Dedifferentiated amniotic fluid mesenchymal stem cell (primary cell): Measurements from ENCODE around the gene MIA3.
"Not testable (repeated sequence)": the region's sequence is repeated elsewhere in the genome, so short reads cannot be mapped to it uniquely, and the experiment has no call there.

Experiments used
- DNase-seq: peaks from one replicate; pipeline ENCODE4 v3.0.0-alpha.2; 2016; ENCODE audit errors: extremely low spot score

The MIA3 gene

DNA sequence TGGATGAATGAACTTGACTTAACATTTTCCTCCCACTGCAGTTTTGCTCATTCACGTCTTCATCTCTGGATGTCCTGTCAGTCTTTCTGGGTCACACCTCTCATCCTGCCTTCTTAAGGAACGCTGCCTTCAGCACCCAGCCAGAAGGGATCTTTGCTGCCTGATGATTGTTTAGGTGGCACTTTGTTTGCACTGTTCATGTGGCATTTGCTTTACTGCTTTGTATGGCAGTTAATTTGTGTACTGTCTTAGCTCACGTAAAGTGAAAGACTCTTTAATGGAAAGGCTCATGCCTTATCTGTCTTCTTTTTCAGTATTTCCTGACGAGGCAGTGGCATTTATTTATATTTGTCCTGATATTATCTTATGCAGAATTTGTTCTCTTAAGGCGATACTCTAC lies 4.9 kb downstream of the MIA3 start:
- DNase-seq, result no peak

- DNase-seq, result no peak
These were observed 5.6 kb downstream of the MIA3 start for GRCh38 chr1:222623458-222623857.

DNA sequence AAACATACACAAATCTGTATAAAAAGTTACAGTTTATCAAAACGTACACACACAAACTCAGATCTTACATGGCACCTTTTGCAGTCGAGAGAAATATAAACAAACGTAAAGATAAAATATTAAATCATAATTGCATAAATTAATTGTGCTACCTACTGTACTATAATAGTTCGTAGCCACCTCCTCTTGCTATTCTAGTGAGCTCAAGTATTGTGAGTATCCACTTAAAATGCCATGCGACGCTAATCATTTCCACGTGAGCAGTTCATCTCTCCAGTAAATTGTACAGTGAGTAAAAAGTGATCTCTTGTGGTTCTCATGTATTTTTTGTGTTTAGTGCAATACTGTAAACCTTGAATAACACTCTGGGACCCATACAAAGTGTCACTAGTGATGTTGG lies 6.3 kb downstream of the MIA3 start:
- no peak for DNase-seq

DNA sequence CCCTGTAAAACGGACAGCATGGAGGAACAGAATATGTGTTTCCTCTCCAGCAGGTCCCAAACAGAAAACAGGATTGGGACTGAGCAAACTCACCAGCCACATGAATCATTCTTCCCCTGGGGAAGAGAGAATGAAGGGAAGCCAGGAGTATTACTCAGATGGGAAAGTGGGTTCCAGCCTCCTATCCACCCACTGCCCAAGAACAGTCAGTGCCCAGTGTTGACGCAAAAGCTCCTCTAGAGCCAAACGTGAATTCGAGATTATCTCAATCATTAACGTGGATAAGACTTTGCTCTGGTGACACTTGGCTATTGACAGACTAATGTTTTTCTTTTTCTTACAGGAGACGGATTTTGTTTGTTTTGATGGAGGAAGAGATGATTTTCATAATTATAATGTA lies 9.3 kb downstream of the MIA3 start:
- no peak for DNase-seq

- DNase-seq, result no peak
These were observed 12.1 kb downstream of the MIA3 start for GRCh38 chr1:222629921-222630535.

DNA sequence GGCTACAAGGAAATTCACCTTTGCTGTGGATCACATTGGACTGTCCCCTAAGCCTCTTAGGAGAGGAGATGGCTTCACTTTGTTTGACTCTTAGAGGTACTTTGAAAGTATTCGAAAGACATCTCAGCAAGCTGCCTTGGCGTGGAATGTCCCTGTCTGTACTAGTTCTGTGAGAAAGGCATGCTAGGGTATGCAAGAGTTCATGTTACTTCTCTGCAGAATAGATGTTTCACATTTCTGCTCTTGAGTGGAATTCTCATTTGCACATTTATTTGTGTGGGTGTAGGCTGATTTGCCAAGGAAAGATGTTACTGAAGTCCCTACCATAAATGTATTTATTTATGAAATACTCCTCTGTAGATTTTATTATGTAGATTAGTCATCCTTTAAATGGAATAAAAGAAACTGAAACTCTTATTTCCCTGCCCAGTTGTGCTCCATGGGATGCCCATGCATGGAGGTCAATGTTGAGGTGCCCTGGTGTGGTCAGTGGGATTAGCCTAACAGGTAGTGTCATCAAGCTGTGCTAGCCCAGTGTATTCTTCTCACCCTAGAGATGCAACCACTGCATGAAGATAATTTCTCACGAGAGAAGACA lies 13.8 kb downstream of the MIA3 start:
- no peak for DNase-seq

DNA sequence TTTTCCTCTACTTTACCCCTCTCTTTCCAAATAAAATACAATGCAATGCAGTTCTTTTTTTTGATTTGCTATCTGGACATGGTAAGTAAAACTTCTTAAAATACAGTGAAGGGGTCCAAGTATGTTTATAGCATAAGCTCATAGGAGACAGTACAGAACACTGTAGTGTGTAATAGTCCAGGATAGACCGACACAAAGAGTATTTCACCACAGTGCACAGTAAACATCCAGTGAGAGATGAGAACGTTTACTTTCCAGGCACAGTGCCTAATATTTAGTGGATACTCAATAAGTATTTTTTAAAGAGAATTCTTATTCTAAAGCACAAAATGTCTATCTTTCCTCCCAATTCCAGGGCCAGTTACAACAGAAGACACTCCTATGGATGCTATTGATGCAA lies 14.9 kb downstream of the MIA3 start:
- no peak for DNase-seq

DNA sequence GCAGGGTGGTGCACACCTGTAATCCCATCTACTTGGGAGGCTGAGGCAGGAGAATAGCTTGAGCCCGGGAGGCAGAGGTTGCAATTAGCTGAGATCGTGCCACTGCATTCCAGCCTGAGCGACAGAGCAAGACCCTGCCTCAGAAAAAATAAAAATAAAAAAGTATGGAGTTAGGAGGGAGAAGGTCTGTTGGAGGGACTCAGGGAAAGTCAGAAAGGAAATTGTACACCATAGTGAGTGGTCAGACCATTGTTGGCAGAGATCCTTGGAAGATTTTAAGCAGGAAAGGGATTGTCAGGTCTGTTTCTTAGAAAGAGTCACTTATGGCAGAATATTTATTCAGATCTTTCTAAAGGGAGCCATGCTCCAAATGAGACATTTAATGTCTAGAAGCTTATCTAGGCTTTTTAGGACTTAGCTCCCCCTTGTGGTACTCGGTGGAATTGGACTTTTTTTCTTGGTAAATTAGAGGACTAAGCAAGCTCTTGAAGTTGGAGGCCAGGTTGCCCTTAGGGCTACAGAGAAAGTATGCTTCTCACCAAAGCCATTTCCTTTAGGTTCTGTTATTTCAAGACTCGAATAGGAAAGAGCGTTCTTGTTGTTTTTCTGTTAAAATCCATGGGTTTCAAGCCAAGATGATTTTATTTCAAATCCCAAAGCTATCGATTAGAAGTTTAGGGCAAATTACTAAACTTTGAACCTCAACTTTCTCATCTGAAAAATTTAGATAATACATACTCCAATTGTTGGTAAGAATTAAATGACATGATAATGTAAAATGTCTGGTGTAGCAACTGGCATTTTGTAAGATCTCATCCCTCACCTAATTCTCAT lies 16.5 kb downstream of the MIA3 start:
- DNase-seq, result peak; percentile 98

GRCh38 chr1:222641269-222641948 lies 23.5 kb downstream of the MIA3 start:
- no peak for DNase-seq

DNA sequence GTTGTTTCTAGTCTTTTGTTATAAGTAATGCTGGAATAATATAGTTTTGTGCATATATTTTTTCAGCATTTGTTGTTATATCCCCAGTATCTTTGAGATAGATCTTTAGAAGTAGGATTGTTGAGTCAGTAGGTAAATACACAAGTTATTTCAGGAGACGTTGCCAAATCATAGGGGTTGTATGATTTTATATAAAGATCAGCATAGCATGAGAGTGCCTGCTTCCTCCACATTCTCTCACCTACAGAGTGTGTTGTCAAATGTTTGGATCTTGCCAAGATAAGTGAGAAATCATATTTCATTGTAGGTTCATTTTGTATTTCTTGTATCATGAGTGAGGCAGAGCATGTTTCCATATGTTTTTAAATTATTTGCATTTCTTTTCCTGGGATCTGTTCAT lies 24.6 kb downstream of the MIA3 start:
- no peak for DNase-seq

GRCh38 chr1:222643606-222643937 lies 25.7 kb downstream of the MIA3 start:
- DNase-seq, result peak; percentile 20

GRCh38 chr1:222643938-222644635 lies 26.2 kb downstream of the MIA3 start:
- DNase-seq, result peak; percentile 99

GRCh38 chr1:222644636-222644980 lies 26.7 kb downstream of the MIA3 start:
- DNase-seq, result no peak

- no peak for DNase-seq
These were observed 34.8 kb downstream of the MIA3 start for GRCh38 chr1:222652676-222653075.

- no peak for DNase-seq
These were observed 35.4 kb downstream of the MIA3 start for GRCh38 chr1:222653178-222653827.

DNA sequence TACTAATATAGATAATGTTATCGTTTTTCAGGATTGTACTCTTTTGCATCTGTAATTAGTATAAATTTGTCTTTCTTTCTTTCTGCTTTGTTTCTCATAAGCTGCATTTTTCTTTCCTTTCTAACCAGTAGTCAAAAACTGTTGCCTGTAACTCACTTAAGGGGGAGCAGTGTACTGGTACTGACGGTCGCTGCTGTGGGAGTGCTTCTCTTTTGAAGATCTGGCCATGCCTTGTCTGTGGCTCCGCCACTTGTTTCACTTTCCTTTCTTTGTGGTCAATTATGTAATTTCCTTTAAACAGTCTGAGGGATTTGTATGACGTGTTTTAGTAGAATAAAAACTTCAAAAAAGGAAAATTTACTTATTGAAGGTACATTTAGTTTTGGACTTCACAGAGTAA lies 37.0 kb downstream of the MIA3 start:
- DNase-seq, result no peak

DNA sequence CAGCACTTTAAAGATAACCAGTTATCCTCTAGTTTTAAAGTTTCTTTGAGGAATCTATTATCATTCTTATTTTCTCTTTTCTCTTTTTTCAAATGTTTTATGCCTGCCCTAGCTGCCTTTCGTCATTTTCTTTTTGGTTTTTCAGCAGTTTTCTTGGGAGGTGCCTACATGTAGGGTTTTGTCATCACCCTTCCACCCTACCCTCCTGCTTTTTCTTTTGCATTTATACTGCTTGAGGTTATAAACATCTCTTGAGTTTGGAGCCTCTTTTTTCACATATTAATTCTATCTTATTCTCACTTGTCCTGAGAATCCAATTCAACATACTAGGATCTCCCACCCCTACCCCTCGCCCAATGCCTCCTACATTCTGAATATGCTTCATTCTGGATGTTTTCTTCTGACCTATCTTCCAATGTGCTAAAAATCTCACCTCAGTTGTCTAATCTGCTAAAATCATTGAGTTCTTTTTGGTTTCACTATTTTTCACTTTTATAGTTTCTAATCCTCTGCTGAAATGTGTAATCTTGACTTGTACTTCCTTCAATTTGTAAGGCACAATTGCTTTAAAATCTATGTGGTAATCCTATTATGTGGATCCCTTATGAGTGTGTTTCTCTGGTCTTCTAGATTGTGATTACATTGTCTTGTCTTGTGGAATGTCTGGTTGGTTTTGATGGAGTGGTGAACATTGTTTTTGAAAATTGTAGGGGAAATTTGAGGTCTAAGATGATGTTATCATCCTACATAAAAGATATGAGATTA lies 38.7 kb downstream of the MIA3 start:
- no peak for DNase-seq

DNA sequence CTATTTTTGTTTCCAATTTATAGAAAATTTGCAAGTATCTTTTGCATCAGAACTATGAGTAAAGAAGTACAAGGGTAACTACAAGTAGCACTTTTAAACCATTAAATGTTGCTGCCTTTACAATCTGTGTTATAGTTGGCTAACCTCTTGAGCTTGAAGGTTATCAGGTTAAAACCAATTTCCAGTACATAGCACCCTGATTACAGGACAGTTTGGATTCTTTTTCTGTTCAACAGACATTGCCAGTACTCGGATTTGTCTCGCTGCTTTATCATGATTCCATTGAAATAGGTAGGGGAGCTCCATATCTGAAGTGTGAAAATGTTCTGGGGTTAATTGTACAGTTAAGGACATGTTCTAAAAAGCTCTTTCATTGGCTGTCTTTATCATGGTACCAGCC lies 40.0 kb downstream of the MIA3 start:
- DNase-seq, result no peak

- DNase-seq, result no peak
These were observed 45.6 kb downstream of the MIA3 start for GRCh38 chr1:222663431-222663934.

DNA sequence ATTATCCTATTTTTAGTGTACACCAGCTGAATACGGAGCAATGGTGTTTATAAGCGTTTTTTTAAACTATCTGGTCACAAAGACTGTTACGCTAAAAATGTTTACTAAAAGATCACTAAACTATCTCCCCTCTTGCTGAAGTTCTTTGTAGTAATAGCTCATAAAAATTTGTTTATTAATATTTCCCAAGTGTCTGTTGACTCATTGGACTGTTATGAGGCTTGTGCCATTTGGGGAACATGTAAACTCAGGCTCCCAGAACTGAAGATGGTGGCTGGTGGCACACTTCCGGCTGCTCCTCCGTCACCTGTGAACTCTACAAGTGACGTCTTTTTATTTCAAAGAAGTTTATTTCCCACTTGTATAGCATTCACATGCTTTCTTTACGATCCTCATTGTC lies 48.1 kb downstream of the MIA3 start:
- no peak for DNase-seq

DNA sequence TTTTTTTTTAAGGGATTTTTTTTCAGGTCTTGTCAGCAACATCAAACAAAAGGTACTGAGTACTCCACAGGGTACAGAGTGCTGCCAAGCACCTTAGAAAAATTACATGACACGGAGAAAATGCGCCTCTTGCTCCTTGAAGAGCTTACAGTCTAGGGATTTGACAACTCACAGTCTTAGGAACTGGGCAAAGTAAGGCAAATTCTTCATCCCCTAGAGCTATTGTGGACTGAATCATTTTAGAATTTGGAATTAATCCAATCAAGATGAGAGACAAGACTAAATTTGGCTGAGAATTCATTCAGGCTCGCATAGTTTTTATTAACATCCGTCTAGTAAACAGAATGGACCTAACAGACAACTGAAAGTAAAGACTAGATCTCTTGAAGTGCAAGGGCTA lies 50.3 kb downstream of the MIA3 start:
- DNase-seq, result not testable (repeated sequence)
